Fibroblast of lung (primary cell): ENCODE measurements around the gene MAGEA4.

Experiments used
- EZH2 ChIP-seq: IDR thresholded peaks from 2 replicates; pipeline ENCODE4 v1.5.1; 2012; ENCODE audit warnings: low read length, control low read depth, mild to moderate bottlenecking; ENCODE audit errors: missing control alignments
- TF ChIP-seq, protein P1 (sequence below), 2 donors: IDR thresholded peaks in 1 of 2; conservative IDR thresholded peaks in 1 of 2; 1 replicate in 1 of 2; 2 replicates in 1 of 2; pipeline ENCODE4 v1.5.1; 2011 to 2012; ENCODE audit warnings: low read length in 2 of 2, control low read depth in 1 of 2, inconsistent platforms in 1 of 2, low read depth in 1 of 2, mild to moderate bottlenecking in 1 of 2

DNA sequence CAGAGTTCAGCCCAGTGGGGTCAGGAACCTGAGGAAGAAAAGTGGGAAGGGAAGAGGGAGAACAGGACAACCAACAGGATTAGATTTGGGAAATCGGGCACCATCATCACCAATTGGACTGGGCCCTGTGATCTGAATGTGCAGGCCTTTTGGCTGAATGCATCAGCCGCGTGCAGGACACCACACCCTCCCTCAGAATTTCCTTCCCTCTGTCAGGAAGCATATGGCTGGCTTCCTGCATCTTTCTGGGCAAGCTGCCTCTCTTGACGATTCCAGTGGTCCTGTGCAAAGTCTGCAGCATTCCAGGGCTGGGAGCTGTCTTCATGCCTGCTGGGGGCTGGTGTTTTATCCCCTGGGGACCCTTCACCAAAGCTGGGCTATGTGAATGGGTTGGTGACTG lies 16.4 kb downstream of the MAGEA4 start:
- no peak for TF ChIP-seq EZH2
- TF ChIP-seq, protein P1, sequence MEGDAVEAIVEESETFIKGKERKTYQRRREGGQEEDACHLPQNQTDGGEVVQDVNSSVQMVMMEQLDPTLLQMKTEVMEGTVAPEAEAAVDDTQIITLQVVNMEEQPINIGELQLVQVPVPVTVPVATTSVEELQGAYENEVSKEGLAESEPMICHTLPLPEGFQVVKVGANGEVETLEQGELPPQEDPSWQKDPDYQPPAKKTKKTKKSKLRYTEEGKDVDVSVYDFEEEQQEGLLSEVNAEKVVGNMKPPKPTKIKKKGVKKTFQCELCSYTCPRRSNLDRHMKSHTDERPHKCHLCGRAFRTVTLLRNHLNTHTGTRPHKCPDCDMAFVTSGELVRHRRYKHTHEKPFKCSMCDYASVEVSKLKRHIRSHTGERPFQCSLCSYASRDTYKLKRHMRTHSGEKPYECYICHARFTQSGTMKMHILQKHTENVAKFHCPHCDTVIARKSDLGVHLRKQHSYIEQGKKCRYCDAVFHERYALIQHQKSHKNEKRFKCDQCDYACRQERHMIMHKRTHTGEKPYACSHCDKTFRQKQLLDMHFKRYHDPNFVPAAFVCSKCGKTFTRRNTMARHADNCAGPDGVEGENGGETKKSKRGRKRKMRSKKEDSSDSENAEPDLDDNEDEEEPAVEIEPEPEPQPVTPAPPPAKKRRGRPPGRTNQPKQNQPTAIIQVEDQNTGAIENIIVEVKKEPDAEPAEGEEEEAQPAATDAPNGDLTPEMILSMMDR (conservative IDR thresholded peaks at IDR 0.05 in 1 of 2, IDR thresholded peaks at IDR 0.05 in 1 of 2; ENCODE audit: low read depth in 1 of 2, low read length in 2 of 2): no peak
